B cell (primary cell): Measurements from ENCODE around the gene POMT1. TPM values are rescaled to one million over a fixed set of nuclear protein-coding genes. Genes with fewer than 3 reads are reported as not detected.

Experiments
- ATAC-seq: fragments of 200-7000 bp; cut with Tn5 transposase; one replicate; pipeline ENCODE4 v1.10.0; 2021; ENCODE audit warnings: low read depth, mild to moderate bottlenecking, moderate number of reproducible peaks, moderate library complexity
- CTCF ChIA-PET: fragments of 350-600 bp; sonication (Branson Sonifier 250); formaldehyde crosslinking; loops from one replicate; lab custom pipeline; 2021; ENCODE audit warnings: antibody characterized with exemption, inconsistent platforms; lab: Charles Lee
- POLR2A ChIA-PET: fragments of 350-600 bp; sonication (Branson Sonifier 250); formaldehyde crosslinking; loops from one replicate; lab custom pipeline; 2021; ENCODE audit warnings: antibody characterized with exemption; lab: Charles Lee
- DNase-seq: peaks from one replicate; pipeline ENCODE4 v3.0.0; 2013
- H2AFZ ChIP-seq: 2 replicates; pipeline ENCODE4 v1.6.1; 2012; ENCODE audit warnings: mild to moderate bottlenecking, low read depth, low read length; ENCODE audit not compliant: insufficient read depth, poor library complexity, severe bottlenecking
- H3K27ac ChIP-seq, 2 donors: 1 replicate in 1 of 2; 2 replicates in 1 of 2; pipeline ENCODE4 v1.5.1; 2012 to 2013; ENCODE audit warnings: low read length in 2 of 2, mild to moderate bottlenecking in 2 of 2, moderate library complexity in 1 of 2
- H3K27me3 ChIP-seq, 4 experiments: fragments of 200-600 bp in 1 of 4; sonication (generic) in 1 of 4; replicated peaks in 1 of 4; 1 replicate in 2 of 4; 2 replicates in 2 of 4; pipeline versions ENCODE4 v1.6.1 to v1.7.0; 2013 to 2016; ENCODE audit warnings: low read length in 3 of 4, mild to moderate bottlenecking in 2 of 4, mixed read lengths in 1 of 4, moderate library complexity in 1 of 4; ENCODE audit not compliant: insufficient read depth in 4 of 4, control insufficient read depth in 3 of 4; ENCODE audit errors: control extremely low read depth in 1 of 4
- H3K36me3 ChIP-seq, 2 experiments: replicated peaks in 1 of 2; 1 replicate in 1 of 2; 2 replicates in 1 of 2; pipeline versions ENCODE4 v1.6.1 to v1.7.1; 2013; ENCODE audit warnings: low read length in 1 of 2; ENCODE audit not compliant: insufficient read depth in 2 of 2, control insufficient read depth in 1 of 2; ENCODE audit errors: control extremely low read depth in 1 of 2, extremely low read depth in 1 of 2
- H3K4me1 ChIP-seq, 2 donors: fragments of 200-600 bp in 1 of 2; sonication (generic) in 1 of 2; 1 replicate in 1 of 2; 2 replicates in 1 of 2; pipeline versions ENCODE4 v1.5.1 to v1.6.1; 2013 to 2017; ENCODE audit warnings: low read length in 2 of 2; ENCODE audit not compliant: control insufficient read depth in 2 of 2, insufficient read depth in 2 of 2
- H3K4me2 ChIP-seq: replicated peaks from 2 replicates; pipeline ENCODE3; 2012; ENCODE audit warnings: mild to moderate bottlenecking, low read depth, low read length; ENCODE audit not compliant: poor library complexity, severe bottlenecking
- H3K4me3 ChIP-seq, 5 experiments: fragments of 200-600 bp in 1 of 5; sonication (generic) in 1 of 5; 1 replicate in 3 of 5; 2 replicates in 2 of 5; pipeline versions ENCODE4 v1.5.1 to v1.7.0; 2011 to 2016; ENCODE audit warnings: low read length in 4 of 5, mild to moderate bottlenecking in 4 of 5, low read depth in 2 of 5, control low read depth in 1 of 5, moderate library complexity in 1 of 5; ENCODE audit not compliant: insufficient read depth in 1 of 5; ENCODE audit errors: control extremely low read depth in 1 of 5, extremely low read depth in 1 of 5
- H3K79me2 ChIP-seq: fragments of 200-600 bp; sonication (generic); one replicate; pipeline ENCODE4 v1.6.0; 2016; ENCODE audit warnings: low read length; ENCODE audit not compliant: control insufficient read depth, insufficient read depth
- H3K9ac ChIP-seq: fragments of 200-600 bp; sonication (generic); 2 replicates; pipeline ENCODE4 v1.6.1; 2017; ENCODE audit warnings: mild to moderate bottlenecking, low read length, moderate library complexity
- H3K9me3 ChIP-seq, 3 donors: one replicate each; pipeline versions ENCODE4 v1.6.1 to v1.7.1; 2013; ENCODE audit warnings: low read length in 2 of 3; ENCODE audit not compliant: control insufficient read depth in 2 of 3, insufficient read depth in 1 of 3; ENCODE audit errors: control extremely low read depth in 1 of 3
- H4K20me1 ChIP-seq: 2 replicates; pipeline ENCODE4 v1.6.0; 2012; ENCODE audit warnings: mild to moderate bottlenecking, low read length; ENCODE audit not compliant: insufficient read depth, control insufficient read depth, poor library complexity, severe bottlenecking
- H3K27ac Mint-ChIP-seq: one replicate; pipeline ENCODE4 v1.8.0; 2021; ENCODE audit warnings: mixed read lengths
- H3K27me3 Mint-ChIP-seq: one replicate; pipeline ENCODE4 v1.8.0; 2021; ENCODE audit warnings: mixed read lengths
- H3K4me1 Mint-ChIP-seq: one replicate; pipeline ENCODE4 v1.8.0; 2021; ENCODE audit warnings: mixed read lengths
- H3K4me3 Mint-ChIP-seq: one replicate; pipeline ENCODE4 v1.8.0; 2021; ENCODE audit warnings: mixed read lengths
- H3K9me3 Mint-ChIP-seq: one replicate; pipeline ENCODE4 v1.8.0; 2022; ENCODE audit warnings: mixed read lengths; ENCODE audit not compliant: insufficient read depth
- EZH2 ChIP-seq: IDR thresholded peaks from 2 replicates; pipeline ENCODE4 v1.6.1; 2012; ENCODE audit warnings: borderline replicate concordance, low read depth, mild to moderate bottlenecking, moderate library complexity, low read length; ENCODE audit not compliant: insufficient read depth, poor library complexity, severe bottlenecking
- WGBS: methylation state at CpG from one replicate; pipeline ENCODE4 v1.1.5; 2013; ENCODE audit warnings: missing lambda C conversion rate; ENCODE audit not compliant: insufficient coverage; 5-methylcytosine and 5-hydroxymethylcytosine counted together
- intact Hi-C: fragments of 100-400 bp; cut with micrococcal nuclease; formaldehyde crosslinking; loops from one replicate; pipeline ENCODE4 v1.10.0; 2022
- polyA plus RNA-seq: library from polyadenylated mRNA; depleted of rRNA; stranded (reverse); fragments of >200 nt; gene quantifications from 2 replicates; pipeline ENCODE4 v1.2.3, GENCODE V29; 2012
- small RNA-seq: library from RNA; depleted of rRNA; stranded (forward); fragments of <200 nt; gene quantifications from one replicate; pipeline ENCODE3, GENCODE V24; 2012; ENCODE audit warnings: low replicate concordance, low read depth; ENCODE audit not compliant: insufficient read length
- total RNA-seq, 2 donors: library from RNA; stranded (reverse); fragments of 120-200 nt in 1 of 2; gene quantifications; 1 replicate in 1 of 2; 2 replicates in 1 of 2; pipeline versions ENCODE4 v1.2.3 to v1.2.4, GENCODE V29; 2013 to 2022
- TF ChIP-seq, protein P1 (sequence below): fragments of 200-600 bp; IDR thresholded peaks from one replicate; pipeline ENCODE4 v1.8.0; 2022; ENCODE audit warnings: antibody characterized with exemption, mild to moderate bottlenecking

POMT1 gene
- total and polyA plus RNA-seq, 2 donors (not counting 1 experiment from before 2014, with no cell fraction given), result 41.9 to 42.0 TPM

GRCh38 chr9:131566158-131566557 is 63.4 kb downstream of the POMT1 start:
- WGBS, result no CpG with 5 or more reads among the region's 3 CpGs
- intact Hi-C loops, result loop anchor here (5.0 kb wide), 1 partner anchor 34 kb away; the partner anchor contains the start of gene UCK1
- Histone ChIP-seq H3K9ac (no peak overlapping the region), H3K27ac (no peak overlapping the region), H3K4me1 (no peaks in the 10 kb centered on the region), H2AFZ (no peak overlapping the region), H4K20me1 (no peaks in the 10 kb centered on the region), H3K36me3 (peaks cover 0 to 10% of the 10 kb centered on the region in 2 experiments), H3K4me3 (no peak overlapping the region), H3K27me3 (no peaks in the 10 kb centered on the region), H3K79me2 (no peaks in the 10 kb centered on the region), H3K4me2 (no peak overlapping the region), H3K9me3 (peaks cover 0 to 14% (median 4%) of the 10 kb centered on the region in 3 donors)
- no peaks in the 10 kb centered on the region for H3K27me3 Mint-ChIP-seq
- H3K4me3 Mint-ChIP-seq, result no peak overlapping the region
- POLR2A ChIA-PET, result interaction anchor here (0.6 kb wide), 1 partner anchor 64 kb away, joined by 3 read pairs; no protein-coding TSS in a partner anchor
- TF ChIP-seq, protein P1, sequence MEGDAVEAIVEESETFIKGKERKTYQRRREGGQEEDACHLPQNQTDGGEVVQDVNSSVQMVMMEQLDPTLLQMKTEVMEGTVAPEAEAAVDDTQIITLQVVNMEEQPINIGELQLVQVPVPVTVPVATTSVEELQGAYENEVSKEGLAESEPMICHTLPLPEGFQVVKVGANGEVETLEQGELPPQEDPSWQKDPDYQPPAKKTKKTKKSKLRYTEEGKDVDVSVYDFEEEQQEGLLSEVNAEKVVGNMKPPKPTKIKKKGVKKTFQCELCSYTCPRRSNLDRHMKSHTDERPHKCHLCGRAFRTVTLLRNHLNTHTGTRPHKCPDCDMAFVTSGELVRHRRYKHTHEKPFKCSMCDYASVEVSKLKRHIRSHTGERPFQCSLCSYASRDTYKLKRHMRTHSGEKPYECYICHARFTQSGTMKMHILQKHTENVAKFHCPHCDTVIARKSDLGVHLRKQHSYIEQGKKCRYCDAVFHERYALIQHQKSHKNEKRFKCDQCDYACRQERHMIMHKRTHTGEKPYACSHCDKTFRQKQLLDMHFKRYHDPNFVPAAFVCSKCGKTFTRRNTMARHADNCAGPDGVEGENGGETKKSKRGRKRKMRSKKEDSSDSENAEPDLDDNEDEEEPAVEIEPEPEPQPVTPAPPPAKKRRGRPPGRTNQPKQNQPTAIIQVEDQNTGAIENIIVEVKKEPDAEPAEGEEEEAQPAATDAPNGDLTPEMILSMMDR, result no peak
- TF ChIP-seq EZH2, result no peak
- no peak for ATAC-seq
- H3K4me1 Mint-ChIP-seq, result no peaks in the 10 kb centered on the region
- H3K9me3 Mint-ChIP-seq, result no peaks in the 10 kb centered on the region
- CTCF ChIA-PET, result no interaction called here
- H3K27ac Mint-ChIP-seq, result no peak overlapping the region
- no peak for DNase-seq

- POLR2A ChIA-PET, result no interaction called here
- intact Hi-C loops, result loop anchor here (5.0 kb wide), 1 partner anchor 36 kb away; the partner anchor contains the start of gene UCK1
Observed at GRCh38 chr9:131567910-131568309, 65.2 kb downstream of the POMT1 start.

More at GRCh38 chr9:131567910-131568309, 65.2 kb downstream of the POMT1 start:
- Mint-ChIP-seq H3K4me1 (no peaks in the 10 kb centered on the region), H3K4me3 (no peak overlapping the region), H3K9me3 (no peaks in the 10 kb centered on the region), H3K27me3 (no peaks in the 10 kb centered on the region), H3K27ac (peak overlapping the region; percentile 6)
- TF ChIP-seq, protein P1, result no peak
- TF ChIP-seq EZH2, result no peak
- Histone ChIP-seq H3K36me3 (peaks cover 0 to 22% of the 10 kb centered on the region in 2 experiments), H3K9me3 (peaks cover 0 to 6% (median 0%) of the 10 kb centered on the region in 3 donors), H3K4me2 (no peak overlapping the region), H3K79me2 (no peaks in the 10 kb centered on the region), H3K4me3 (no peak overlapping the region), H4K20me1 (no peaks in the 10 kb centered on the region), H3K9ac (no peak overlapping the region), H2AFZ (no peak overlapping the region), H3K27ac (no peak overlapping the region), H3K4me1 (no peaks in the 10 kb centered on the region), H3K27me3 (no peaks in the 10 kb centered on the region)
- ATAC-seq, result peak; percentile 33
- CTCF ChIA-PET, result no interaction called here
- peak; percentile 22 for DNase-seq
- WGBS, result 100% methylated on average over 7 of the region's 8 CpGs

Small RNAs within 50 kb of the gene (small RNA-seq; reads per million reads assigned to genes)
- gene SNORD62A, result not detected
- not detected for gene SNORD62B

Other genes with a start within 250 kb of the POMT1 start
- 41.8 and 42.9 TPM in 2 replicates for gene FAM78A, start 226.4 kb upstream of the POMT1 start, total RNA-seq
- 49.0 and 58.3 TPM in 2 replicates for gene FAM78A, start 226.4 kb upstream of the POMT1 start, polyA plus RNA-seq
- 2.0 and 2.9 TPM in 2 replicates for gene PLPP7, start 213.2 kb upstream of the POMT1 start, total RNA-seq
- gene PLPP7, start 213.2 kb upstream of the POMT1 start, polyA plus RNA-seq, result 0.57 and 0.59 TPM in 2 replicates
- 256 and 268 TPM in 2 replicates for gene PRRC2B, start 108.8 kb upstream of the POMT1 start, total RNA-seq
- 63.9 and 64.5 TPM in 2 replicates for gene PRRC2B, start 108.8 kb upstream of the POMT1 start, polyA plus RNA-seq
- 31.8 and 39.3 TPM in 2 replicates for gene UCK1, start 28.3 kb downstream of the POMT1 start, total RNA-seq
- gene UCK1, start 28.3 kb downstream of the POMT1 start, polyA plus RNA-seq, result 24.6 and 25.3 TPM in 2 replicates
- not detected in 2 replicates for gene PRRT1B, start 42.6 kb downstream of the POMT1 start, total RNA-seq
- not detected in 2 replicates for gene PRRT1B, start 42.6 kb downstream of the POMT1 start, polyA plus RNA-seq
- 439 and 447 TPM in 2 replicates for gene RAPGEF1, start 237.2 kb downstream of the POMT1 start, total RNA-seq
- 112 and 134 TPM in 2 replicates for gene RAPGEF1, start 237.2 kb downstream of the POMT1 start, polyA plus RNA-seq